Large intestine (tissue), 3 donors: ENCODE data around the gene CDC73. TPM values are rescaled to one million over a fixed set of nuclear protein-coding genes. Genes with fewer than 3 reads are reported as not detected.
"Not testable (repeated sequence)": the region's sequence is repeated elsewhere in the genome, so short reads cannot be mapped to it uniquely, and the experiment has no call there.

Source experiments
- DNase-seq, 2 donors: peaks; one replicate each; pipeline versions ENCODE4 v3.0.0 to v3.0.0-alpha.2; 2013
- H3K27ac ChIP-seq: one replicate; pipeline ENCODE4 v1.5.1; 2013; ENCODE audit warnings: low read length
- H3K27me3 ChIP-seq: 2 replicates; pipeline ENCODE4 v1.6.1; 2013; ENCODE audit warnings: low read length; ENCODE audit not compliant: control insufficient read depth, insufficient read depth
- H3K36me3 ChIP-seq: 2 replicates; pipeline ENCODE4 v1.6.1; 2013; ENCODE audit warnings: low read length; ENCODE audit not compliant: control insufficient read depth, insufficient read depth
- H3K4me1 ChIP-seq: one replicate; pipeline ENCODE4 v1.6.1; 2013; ENCODE audit warnings: low read length; ENCODE audit not compliant: control insufficient read depth, insufficient read depth
- H3K4me3 ChIP-seq: one replicate; pipeline ENCODE4 v1.5.1; 2013; ENCODE audit warnings: low read length
- H3K9me3 ChIP-seq: one replicate; pipeline ENCODE4 v1.6.1; 2013; ENCODE audit warnings: mild to moderate bottlenecking, low read depth, low read length, moderate library complexity; ENCODE audit not compliant: control insufficient read depth
- WGBS: methylation state at CpG from one replicate; pipeline ENCODE4 v1.1.5; 2013; ENCODE audit warnings: low lambda C conversion rate; ENCODE audit not compliant: insufficient coverage; 5-methylcytosine and 5-hydroxymethylcytosine counted together
- polyA plus RNA-seq: library from polyadenylated mRNA; unstranded; fragments of 120-200 nt; gene quantifications from one replicate; pipeline ENCODE4 v1.2.1, GENCODE V29; 2013

The CDC73 gene
- polyA plus RNA-seq, 1 donor: 23.7 TPM

DNA sequence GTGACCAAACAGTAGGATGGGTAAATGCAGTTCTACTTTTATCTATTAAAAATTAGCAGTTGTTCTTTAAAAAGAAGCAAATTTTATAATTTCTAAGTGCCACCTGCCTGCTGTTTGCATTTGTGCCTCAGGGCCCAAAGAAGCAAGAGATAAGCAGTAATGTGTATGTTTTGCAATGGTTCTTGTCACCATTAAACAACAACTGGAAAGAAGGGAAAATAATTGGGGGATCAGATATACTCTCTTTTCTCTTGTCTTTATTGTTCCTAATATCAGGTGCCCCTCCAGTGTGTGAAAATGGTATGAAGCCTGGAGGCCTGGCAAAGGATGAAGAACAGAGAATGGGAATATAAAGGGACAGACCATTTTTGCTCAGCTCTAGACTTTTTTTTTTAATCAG lies 55.0 kb downstream of the CDC73 start:
- H3K27ac ChIP-seq: no peak overlapping the region
- no peaks in the 10 kb centered on the region for H3K27me3 ChIP-seq

GRCh38 chr1:193179094-193179493 lies 57.3 kb downstream of the CDC73 start:
- DNase-seq: no peak
- Histone ChIP-seq H3K4me3 (no peak overlapping the region), H3K4me1 (no peaks in the 10 kb centered on the region), H3K9me3 (no peaks in the 10 kb centered on the region), H3K27me3 (no peaks in the 10 kb centered on the region), H3K27ac (no peak overlapping the region), H3K36me3 (no peaks in the 10 kb centered on the region)
- 72% methylated on average over 3 of the region's 4 CpGs for WGBS

More for the DNA sequence above, 55.0 kb downstream of the CDC73 start:
- no peaks in the 10 kb centered on the region for H3K36me3 ChIP-seq
- H3K9me3 ChIP-seq: no peaks in the 10 kb centered on the region
- no peak overlapping the region for H3K4me3 ChIP-seq
- no peaks in the 10 kb centered on the region for H3K4me1 ChIP-seq
- DNase-seq: no peak

GRCh38 chr1:193181536-193181935 lies 59.7 kb downstream of the CDC73 start:
- WGBS: 86% methylated on average over 1 of the region's 1 CpG
- Histone ChIP-seq H3K27ac (no peak overlapping the region), H3K4me1 (no peaks in the 10 kb centered on the region), H3K9me3 (no peaks in the 10 kb centered on the region), H3K4me3 (no peak overlapping the region), H3K36me3 (no peaks in the 10 kb centered on the region), H3K27me3 (no peaks in the 10 kb centered on the region)
- no peak for DNase-seq

GRCh38 chr1:193181985-193182384 lies 60.2 kb downstream of the CDC73 start:
- H3K27ac ChIP-seq: no peak overlapping the region
- 86% methylated on average over 1 of the region's 2 CpGs for WGBS
- H3K4me1 ChIP-seq: peaks cover 3% of the 10 kb centered on the region
- no peak overlapping the region for H3K4me3 ChIP-seq
- no peaks in the 10 kb centered on the region for H3K9me3 ChIP-seq
- DNase-seq: no peak
- H3K36me3 ChIP-seq: no peaks in the 10 kb centered on the region
- H3K27me3 ChIP-seq: no peaks in the 10 kb centered on the region

DNA sequence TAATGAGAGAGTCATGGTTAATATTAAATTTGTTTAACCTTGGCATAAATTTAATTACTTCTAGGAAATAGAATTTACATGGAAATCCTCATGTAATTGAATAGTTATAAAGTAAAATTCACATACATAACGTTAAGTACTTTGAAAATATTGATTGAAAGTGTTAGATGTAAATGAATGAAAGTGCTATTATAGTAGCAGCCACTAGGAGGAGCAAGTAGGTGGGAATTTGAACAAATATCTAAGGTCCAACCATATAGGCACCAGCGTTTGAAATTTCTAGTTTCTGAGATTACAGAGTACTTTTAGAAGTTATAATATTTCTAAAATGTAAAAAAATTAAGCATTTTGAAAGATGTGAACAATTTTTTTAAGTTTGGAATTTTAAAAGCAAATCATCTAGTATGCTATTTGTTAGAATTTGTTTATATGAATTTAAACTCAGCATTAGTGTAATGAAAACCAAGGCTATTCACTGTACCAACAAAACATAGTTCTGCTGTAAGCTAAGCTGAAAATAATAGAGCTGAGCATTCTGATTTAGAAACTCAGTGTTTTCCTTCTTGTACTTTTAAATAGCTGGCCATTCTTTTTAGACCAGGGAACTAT lies 61.3 kb downstream of the CDC73 start:
- Histone ChIP-seq H3K36me3 (no peaks in the 10 kb centered on the region), H3K4me1 (peaks cover 14% of the 10 kb centered on the region), H3K27me3 (no peaks in the 10 kb centered on the region), H3K27ac (peak overlapping the region; percentile 91), H3K9me3 (no peaks in the 10 kb centered on the region), H3K4me3 (peak overlapping the region; percentile 11)
- 0% methylated on average over 2 of the region's 2 CpGs for WGBS
- DNase-seq: peak; percentile 38 to 61

- H3K4me3 ChIP-seq: peak overlapping the region; percentile 35
- H3K27ac ChIP-seq: peak overlapping the region; percentile 91
- peaks cover 24% of the 10 kb centered on the region for H3K4me1 ChIP-seq
- no peak for DNase-seq
- H3K36me3 ChIP-seq: no peaks in the 10 kb centered on the region
- no peaks in the 10 kb centered on the region for H3K27me3 ChIP-seq
- WGBS: no CpG with 5 or more reads among the region's 1 CpG
- H3K9me3 ChIP-seq: no peaks in the 10 kb centered on the region
Observed at GRCh38 chr1:193184776-193185175, 62.9 kb downstream of the CDC73 start.

DNA sequence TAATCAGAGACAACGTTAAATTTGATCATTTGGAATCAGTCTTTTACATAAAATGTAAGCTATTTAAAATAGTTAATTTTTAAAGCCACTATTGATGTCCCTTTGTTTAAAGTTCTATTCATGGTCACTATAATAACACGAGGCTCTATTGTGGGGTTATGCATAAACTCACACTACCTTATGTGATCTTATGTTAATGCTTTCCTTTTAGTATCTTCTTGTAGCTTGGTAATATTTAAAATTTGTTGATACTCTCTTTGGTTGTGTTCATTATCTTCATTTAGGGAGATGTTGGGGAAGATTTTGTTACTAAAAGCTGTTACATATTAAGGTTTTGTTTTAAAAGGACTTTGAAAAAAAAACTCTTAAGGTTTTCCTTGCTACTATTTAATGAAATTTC lies 63.4 kb downstream of the CDC73 start:
- no peaks in the 10 kb centered on the region for H3K36me3 ChIP-seq
- no peak for DNase-seq
- H3K9me3 ChIP-seq: no peaks in the 10 kb centered on the region
- peak overlapping the region; percentile 35 for H3K4me3 ChIP-seq
- no peaks in the 10 kb centered on the region for H3K27me3 ChIP-seq
- peak overlapping the region; percentile 91 for H3K27ac ChIP-seq
- H3K4me1 ChIP-seq: peaks cover 24% of the 10 kb centered on the region
- WGBS: no CpG with 5 or more reads among the region's 2 CpGs

DNA sequence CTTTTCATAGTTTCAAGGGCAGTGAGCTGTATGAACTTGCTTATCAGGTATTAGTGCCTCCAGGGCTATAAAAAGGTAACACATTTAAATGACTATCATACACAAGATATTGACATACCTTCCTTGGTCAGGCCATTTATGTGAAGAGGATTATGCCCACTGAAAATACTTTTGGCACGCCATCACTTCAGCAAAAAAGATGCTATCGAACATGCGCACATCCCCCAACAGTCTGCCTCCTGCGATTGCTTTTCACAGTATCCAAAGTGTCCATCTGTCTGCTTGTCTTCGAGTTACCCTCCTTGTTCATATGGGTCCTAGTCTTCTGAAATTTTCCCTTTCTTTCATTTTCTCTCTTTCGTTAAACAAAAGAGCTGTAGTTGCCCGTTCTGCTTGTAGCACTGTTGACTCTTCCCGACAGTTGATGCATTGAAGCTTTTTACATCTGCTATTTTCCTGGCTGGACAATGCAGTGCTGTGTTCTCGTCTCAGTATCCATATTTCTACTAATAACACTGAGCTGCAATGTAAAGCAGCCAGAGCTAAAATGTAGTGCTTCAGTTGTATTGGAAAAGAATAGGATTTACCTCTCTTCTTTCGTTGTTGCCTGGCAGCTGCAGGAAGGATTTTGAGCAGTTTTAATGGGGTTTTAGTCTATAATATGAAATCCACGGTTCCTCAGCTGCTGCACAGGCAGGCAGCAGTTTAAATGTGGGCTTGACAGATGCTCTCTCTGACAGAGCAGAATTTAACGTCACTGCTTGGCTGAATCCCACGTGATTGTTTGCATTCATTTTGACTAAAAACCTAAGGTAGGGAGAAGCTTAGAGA lies 64.3 kb downstream of the CDC73 start, which contains the start of gene B3GALT2:
Gene B3GALT2 (minus strand): TSS at position 713 of the 831 bp plus-strand sequence. CDS start 5,051 bp downstream, outside the sequence.
- peak within 1 kb of the TSS; percentile 91 for H3K27ac ChIP-seq
- no peaks in the 10 kb centered on the region for H3K9me3 ChIP-seq
- 18% methylated on average over 8 of the region's 13 CpGs for WGBS
- peaks cover 28% of the 10 kb centered on the region for H3K4me1 ChIP-seq
- peak within 1 kb of the TSS; percentile 35 for H3K4me3 ChIP-seq
- DNase-seq: peak; percentile 46 to 75
- H3K36me3 ChIP-seq: no peaks in the 10 kb centered on the region
- H3K27me3 ChIP-seq: no peaks in the 10 kb centered on the region

DNA sequence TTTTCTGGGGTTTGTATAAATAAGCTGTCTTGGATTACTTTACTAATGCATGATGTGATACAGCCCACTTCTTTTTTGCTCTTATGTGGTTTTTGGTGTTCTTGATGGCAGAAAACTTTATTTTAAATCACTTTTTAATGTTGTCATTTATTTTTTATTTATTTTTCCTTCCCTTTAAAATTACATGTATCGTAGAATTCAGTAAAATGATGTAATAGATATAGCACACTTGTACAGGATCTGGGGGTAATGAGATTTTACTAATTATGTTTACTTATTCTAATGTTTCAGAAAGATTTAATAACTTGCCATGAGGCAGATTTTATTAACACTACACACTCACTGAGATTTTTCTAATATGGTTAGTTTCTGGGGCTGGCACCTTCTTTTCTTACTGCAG lies 65.3 kb downstream of the CDC73 start:
- 71% methylated on average over 1 of the region's 1 CpG for WGBS
- peaks cover 28% of the 10 kb centered on the region for H3K4me1 ChIP-seq
- H3K27me3 ChIP-seq: no peaks in the 10 kb centered on the region
- H3K27ac ChIP-seq: peak overlapping the region; percentile 91
- H3K4me3 ChIP-seq: no peak overlapping the region
- H3K36me3 ChIP-seq: no peaks in the 10 kb centered on the region
- H3K9me3 ChIP-seq: peaks cover 1% of the 10 kb centered on the region
- no peak for DNase-seq

DNA sequence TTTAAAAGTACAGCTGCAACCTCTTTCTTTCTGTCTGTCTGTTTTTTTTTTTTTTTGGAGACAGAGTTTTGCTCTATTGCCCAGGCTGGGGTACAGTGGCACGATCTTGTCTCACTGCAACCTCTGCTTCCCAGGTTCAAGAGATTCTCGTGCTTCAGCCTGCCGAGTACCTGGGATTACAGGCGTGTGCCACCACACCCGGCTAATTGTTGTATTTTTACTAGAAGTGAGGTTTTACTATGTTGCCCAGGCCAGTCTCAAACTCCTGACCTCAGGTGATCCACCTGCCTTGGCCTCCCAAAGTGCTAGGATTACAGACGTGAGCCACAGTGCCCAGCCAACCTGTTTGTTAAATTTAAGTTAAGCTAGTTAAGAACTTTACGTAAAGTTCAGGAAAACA lies 67.1 kb downstream of the CDC73 start:
- peak overlapping the region; percentile 91 for H3K27ac ChIP-seq

More for the DNA sequence above, 67.1 kb downstream of the CDC73 start:
- WGBS: 89% methylated on average over 1 of the region's 7 CpGs
- H3K36me3 ChIP-seq, H3K27me3 ChIP-seq, H3K4me3 ChIP-seq: not testable (repeated sequence)
- Histone ChIP-seq H3K9me3 (peaks cover 14% of the 10 kb centered on the region), H3K4me1 (peaks cover 28% of the 10 kb centered on the region)
- peak in 1 of 2 donors; percentile 39 for DNase-seq
